ENCODE measurements around the gene TMEM39B.

GRCh38 chr1:32071758-32072621 is 749 bp upstream of the TMEM39B start:
- TF ChIP-seq EP300 (IDR thresholded peaks at IDR 0.05) (no peak), CTCF (IDR thresholded peaks at IDR 0.05) (no peak), POLR2A (IDR thresholded peaks at IDR 0.05) (no peak), POLR2AphosphoS5 (IDR thresholded peaks at IDR 0.05) (no peak)

Data from suprapubic skin (tissue), 4 donors.